Measurements from ENCODE around the gene MYO5A. TPM values are rescaled to one million over a fixed set of nuclear protein-coding genes. Genes with fewer than 3 reads are reported as not detected.

The MYO5A gene
- total and polyA plus RNA-seq, 9 of the 15 experiments (the other 6 are each of a cell fraction or from before 2014, with no cell fraction given): 0.03 to 0.82 (median 0.40) TPM

DNA sequence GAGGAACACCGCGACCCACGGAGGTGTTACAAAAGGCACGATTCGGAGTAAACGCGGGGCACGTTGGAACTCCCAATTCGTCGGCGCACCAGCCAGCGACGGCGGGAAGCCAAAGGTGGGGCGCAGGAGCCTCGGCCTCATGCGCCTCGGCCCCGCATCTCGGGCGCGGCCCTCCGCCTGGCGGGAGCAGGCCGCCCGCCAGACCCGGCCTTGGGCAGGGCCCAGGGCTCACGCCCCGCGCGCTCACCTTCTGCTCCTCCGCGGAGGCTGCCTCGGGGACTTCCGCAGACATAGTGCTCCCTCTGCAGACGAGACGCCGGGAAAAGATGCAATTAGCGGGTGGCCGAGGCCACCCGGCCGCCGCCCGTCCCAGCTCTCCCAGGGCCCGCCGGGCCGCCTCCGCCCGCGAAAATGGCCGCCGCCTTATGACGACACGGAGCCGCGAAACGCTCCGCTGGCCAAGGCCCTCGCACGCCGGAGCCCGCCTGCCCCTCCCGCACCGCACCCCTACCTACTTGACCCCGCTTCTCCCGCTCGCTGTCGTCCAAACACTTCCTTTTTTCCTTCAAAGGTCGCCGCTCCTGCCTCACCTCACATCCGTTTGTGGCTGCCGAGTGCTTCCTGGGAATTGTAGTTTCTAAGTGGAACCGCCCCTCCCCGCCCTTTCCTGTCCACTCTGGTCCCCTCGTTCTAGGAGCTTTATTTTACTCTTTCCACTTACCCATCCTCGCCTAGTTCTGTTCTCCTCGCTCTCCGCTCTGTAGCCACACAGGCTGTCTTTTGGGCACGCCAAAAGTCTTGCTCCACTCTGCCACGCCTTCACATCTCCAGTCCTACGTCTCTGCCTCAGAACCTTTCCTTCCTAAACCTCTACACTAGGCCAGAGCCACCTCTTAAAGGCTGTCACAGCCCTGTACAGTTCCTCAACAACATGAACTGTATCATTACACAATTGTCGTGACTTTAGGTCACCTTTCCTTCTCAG lies 40.2 kb upstream of the MYO5A start, which contains the start of gene ARPP19 (continued):
- TF ChIP-seq, protein P1, sequence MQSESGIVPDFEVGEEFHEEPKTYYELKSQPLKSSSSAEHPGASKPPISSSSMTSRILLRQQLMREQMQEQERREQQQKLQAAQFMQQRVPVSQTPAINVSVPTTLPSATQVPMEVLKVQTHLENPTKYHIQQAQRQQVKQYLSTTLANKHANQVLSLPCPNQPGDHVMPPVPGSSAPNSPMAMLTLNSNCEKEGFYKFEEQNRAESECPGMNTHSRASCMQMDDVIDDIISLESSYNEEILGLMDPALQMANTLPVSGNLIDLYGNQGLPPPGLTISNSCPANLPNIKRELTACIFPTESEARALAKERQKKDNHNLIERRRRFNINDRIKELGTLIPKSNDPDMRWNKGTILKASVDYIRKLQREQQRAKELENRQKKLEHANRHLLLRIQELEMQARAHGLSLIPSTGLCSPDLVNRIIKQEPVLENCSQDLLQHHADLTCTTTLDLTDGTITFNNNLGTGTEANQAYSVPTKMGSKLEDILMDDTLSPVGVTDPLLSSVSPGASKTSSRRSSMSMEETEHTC (IDR thresholded peaks at IDR 0.05): no peak
- TF ChIP-seq TAF7 (tag; IDR thresholded peaks at IDR 0.05) (no peak), ZNF282 (CRISPR knock-in tag; IDR thresholded peaks at IDR 0.05) (0 out of 2 replicates have a peak, but pooled peaks have one; percentile 62), HMGN3 (IDR thresholded peaks at IDR 0.05; ENCODE audit: borderline replicate concordance, extremely low read depth, insufficient read length, low read depth, low read length) (peak; percentile 78), TEAD2 (tag; IDR thresholded peaks at IDR 0.05) (no peak), JUNB (CRISPR knock-in tag; conservative IDR thresholded peaks at IDR 0.05) (no peak), ZBTB7A (IDR thresholded peaks at IDR 0.05; ENCODE audit: borderline replicate concordance, control insufficient read depth, low read depth, low read length) (0 out of 2 replicates have a peak, but pooled peaks have one; percentile 30), ZNF133 (CRISPR knock-in tag; IDR thresholded peaks at IDR 0.05) (0 out of 2 replicates have a peak, but pooled peaks have one; percentile 33), SRSF1 (IDR thresholded peaks at IDR 0.05; ENCODE audit: low read depth, low read length) (no peak), ZNF583 (CRISPR knock-in tag; IDR thresholded peaks at IDR 0.05) (no peak), SMARCE1 (IDR thresholded peaks at IDR 0.05) (0 out of 2 replicates have a peak, but pooled peaks have one; percentile 31), U2AF2 (optimal IDR thresholded peaks at IDR 0.05; ENCODE audit: low read depth, low read length) (no peak), MAFK (IDR thresholded peaks at IDR 0.05; ENCODE audit: low read length) (no peak), ZNF347 (CRISPR knock-in tag; IDR thresholded peaks at IDR 0.05; ENCODE audit: low read depth) (no peak), ZNF77 (CRISPR knock-in tag; IDR thresholded peaks at IDR 0.05) (no peak)
- TF ChIP-seq, protein P2, sequence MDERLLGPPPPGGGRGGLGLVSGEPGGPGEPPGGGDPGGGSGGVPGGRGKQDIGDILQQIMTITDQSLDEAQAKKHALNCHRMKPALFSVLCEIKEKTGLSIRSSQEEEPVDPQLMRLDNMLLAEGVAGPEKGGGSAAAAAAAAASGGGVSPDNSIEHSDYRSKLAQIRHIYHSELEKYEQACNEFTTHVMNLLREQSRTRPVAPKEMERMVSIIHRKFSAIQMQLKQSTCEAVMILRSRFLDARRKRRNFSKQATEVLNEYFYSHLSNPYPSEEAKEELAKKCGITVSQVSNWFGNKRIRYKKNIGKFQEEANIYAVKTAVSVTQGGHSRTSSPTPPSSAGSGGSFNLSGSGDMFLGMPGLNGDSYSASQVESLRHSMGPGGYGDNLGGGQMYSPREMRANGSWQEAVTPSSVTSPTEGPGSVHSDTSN (CRISPR knock-in tag; IDR thresholded peaks at IDR 0.05; ENCODE audit: low read depth): no peak
- TF ChIP-seq, protein P2 (tag; conservative IDR thresholded peaks at IDR 0.05; ENCODE audit: low read depth): no peak
- TF ChIP-seq, protein P3, sequence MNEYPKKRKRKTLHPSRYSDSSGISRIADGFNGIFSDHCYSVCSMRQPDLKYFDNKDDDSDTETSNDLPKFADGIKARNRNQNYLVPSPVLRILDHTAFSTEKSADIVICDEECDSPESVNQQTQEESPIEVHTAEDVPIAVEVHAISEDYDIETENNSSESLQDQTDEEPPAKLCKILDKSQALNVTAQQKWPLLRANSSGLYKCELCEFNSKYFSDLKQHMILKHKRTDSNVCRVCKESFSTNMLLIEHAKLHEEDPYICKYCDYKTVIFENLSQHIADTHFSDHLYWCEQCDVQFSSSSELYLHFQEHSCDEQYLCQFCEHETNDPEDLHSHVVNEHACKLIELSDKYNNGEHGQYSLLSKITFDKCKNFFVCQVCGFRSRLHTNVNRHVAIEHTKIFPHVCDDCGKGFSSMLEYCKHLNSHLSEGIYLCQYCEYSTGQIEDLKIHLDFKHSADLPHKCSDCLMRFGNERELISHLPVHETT (CRISPR knock-in tag; conservative IDR thresholded peaks at IDR 0.05 in 1 of 2, IDR thresholded peaks at IDR 0.05 in 1 of 2): peak in 1 of 2 experiments; percentile 93; a peak in 2 of 4 replicates
- TF ChIP-seq, protein P4, sequence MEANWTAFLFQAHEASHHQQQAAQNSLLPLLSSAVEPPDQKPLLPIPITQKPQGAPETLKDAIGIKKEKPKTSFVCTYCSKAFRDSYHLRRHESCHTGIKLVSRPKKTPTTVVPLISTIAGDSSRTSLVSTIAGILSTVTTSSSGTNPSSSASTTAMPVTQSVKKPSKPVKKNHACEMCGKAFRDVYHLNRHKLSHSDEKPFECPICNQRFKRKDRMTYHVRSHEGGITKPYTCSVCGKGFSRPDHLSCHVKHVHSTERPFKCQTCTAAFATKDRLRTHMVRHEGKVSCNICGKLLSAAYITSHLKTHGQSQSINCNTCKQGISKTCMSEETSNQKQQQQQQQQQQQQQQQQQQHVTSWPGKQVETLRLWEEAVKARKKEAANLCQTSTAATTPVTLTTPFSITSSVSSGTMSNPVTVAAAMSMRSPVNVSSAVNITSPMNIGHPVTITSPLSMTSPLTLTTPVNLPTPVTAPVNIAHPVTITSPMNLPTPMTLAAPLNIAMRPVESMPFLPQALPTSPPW (CRISPR knock-in tag; IDR thresholded peaks at IDR 0.05): peak; percentile 96

Measured in K562 (cell line).